Breast epithelium (tissue), 3 donors: ENCODE data around the gene ACACA.

Experiments used
- CTCF ChIP-seq, 3 donors: fragments of 450-650 bp; IDR thresholded peaks; one replicate each; pipeline ENCODE4 v1.5.1; 2016 to 2017; ENCODE audit warnings: antibody characterized with exemption in 3 of 3, mild to moderate bottlenecking in 3 of 3, moderate library complexity in 3 of 3
- POLR2A ChIP-seq: fragments of 450-650 bp; IDR thresholded peaks from one replicate; pipeline ENCODE4 v1.6.1; 2016; ENCODE audit warnings: antibody characterized with exemption, mild to moderate bottlenecking, moderate library complexity
- POLR2AphosphoS5 ChIP-seq, 3 donors: sonication (generic); formaldehyde crosslinking; IDR thresholded peaks; one replicate each; pipeline ENCODE4 v1.6.1; 2017; ENCODE audit warnings: antibody characterized with exemption in 3 of 3

DNA sequence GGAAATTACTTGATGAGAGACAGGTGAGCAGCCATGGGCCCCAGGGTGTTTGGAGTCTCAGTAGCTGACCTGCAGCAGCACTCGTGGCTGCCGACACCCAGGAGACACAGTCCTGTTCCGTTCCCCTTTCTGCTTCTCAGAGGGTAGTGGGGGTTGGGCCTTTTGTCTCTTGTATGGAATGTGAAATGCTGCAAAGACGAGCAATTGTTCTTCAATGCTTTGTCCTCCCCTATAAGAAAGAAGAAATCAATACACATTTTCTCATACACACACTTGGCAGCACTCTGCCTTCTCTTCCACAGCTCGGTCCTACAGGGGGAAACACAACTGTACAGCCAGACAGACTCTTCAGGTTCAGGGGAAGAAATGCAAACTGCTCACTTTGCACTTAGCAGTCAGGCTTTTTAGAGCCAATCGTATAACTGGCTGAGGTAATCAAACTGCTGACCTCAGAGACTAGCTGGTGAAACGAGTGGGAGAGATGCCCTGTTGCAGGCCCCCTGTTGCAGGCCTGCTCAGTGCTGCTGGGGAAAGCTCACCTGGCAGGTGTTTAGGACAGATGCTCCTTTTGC lies 361.2 kb downstream of the ACACA start:
- no peak for TF ChIP-seq CTCF (IDR thresholded peaks at IDR 0.05)
- TF ChIP-seq POLR2A = no peak
- TF ChIP-seq POLR2AphosphoS5 (IDR thresholded peaks at IDR 0.05) = no peak
